Subcutaneous adipose tissue (tissue), 4 donors: ENCODE measurements around the gene AGBL1. TPM values are rescaled to one million over a fixed set of nuclear protein-coding genes. Genes with fewer than 3 reads are reported as not detected.

Source experiments
- CTCF ChIP-seq: fragments of 450-650 bp; IDR thresholded peaks from one replicate; pipeline ENCODE4 v1.5.1; 2016; ENCODE audit warnings: low read depth, mild to moderate bottlenecking, control low read depth, antibody characterized with exemption, moderate library complexity
- total RNA-seq, 4 donors: library from RNA; depleted of rRNA; stranded (reverse); fragments of >200 nt; gene quantifications; one replicate each; pipeline ENCODE4 v1.1.0, GENCODE V29; 2016

The AGBL1 gene
- total RNA-seq, 4 donors from 2014 or later = not detected

- TF ChIP-seq CTCF = no peak
Measured at GRCh38 chr15:86609275-86609674, 529.6 kb downstream of the AGBL1 start.

- no peak for TF ChIP-seq CTCF
Measured at GRCh38 chr15:86610038-86610437, 530.4 kb downstream of the AGBL1 start.

GRCh38 chr15:86611417-86612040, 531.9 kb downstream of the AGBL1 start:
- TF ChIP-seq CTCF = no peak

- TF ChIP-seq CTCF = no peak
Measured at GRCh38 chr15:86615411-86615810, 535.7 kb downstream of the AGBL1 start.

- no peak for TF ChIP-seq CTCF
Measured at GRCh38 chr15:86615816-86616215, 536.1 kb downstream of the AGBL1 start.

GRCh38 chr15:86616771-86617170, 537.1 kb downstream of the AGBL1 start:
- TF ChIP-seq CTCF = no peak

- no peak for TF ChIP-seq CTCF
Measured at GRCh38 chr15:86620157-86620556, 540.5 kb downstream of the AGBL1 start.
